Mammary epithelial cell (primary cell): ENCODE results near the gene HRH2.

Source experiments
- CTCF ChIP-seq, 2 donors: IDR thresholded peaks in 1 of 2; conservative IDR thresholded peaks in 1 of 2; 2 replicates each; pipeline ENCODE4 v1.5.1; 2011 to 2012; ENCODE audit warnings: inconsistent platforms in 2 of 2, low read length in 2 of 2, mild to moderate bottlenecking in 2 of 2, control low read depth in 1 of 2, low read depth in 1 of 2; ENCODE audit not compliant: insufficient read depth in 1 of 2; ENCODE audit errors: extremely low read depth in 1 of 2
- EZH2 ChIP-seq: IDR thresholded peaks from 2 replicates; pipeline ENCODE4 v1.6.1; 2012; ENCODE audit warnings: low read length, inconsistent platforms, borderline replicate concordance

- no peak for TF ChIP-seq EZH2
- no peak for TF ChIP-seq CTCF (conservative IDR thresholded peaks at IDR 0.05 in 1 of 2, IDR thresholded peaks at IDR 0.05 in 1 of 2; ENCODE audit: extremely low read depth in 1 of 2, insufficient read depth in 1 of 2, low read depth in 1 of 2, low read length in 2 of 2)
These were observed 5.6 kb downstream of the HRH2 start for GRCh38 chr5:175663186-175664184.
